Activated CD4-positive, alpha-beta memory T cell treated with anti-CD3 and anti-CD28 coated beads for 36 hours (primary cell): ENCODE measurements around the gene MTIF2. TPM values are rescaled to one million over a fixed set of nuclear protein-coding genes. Genes with fewer than 3 reads are reported as not detected.
"Not testable (repeated sequence)": the region's sequence is repeated elsewhere in the genome, so short reads cannot be mapped to it uniquely, and the experiment has no call there.

Experiments used
- CTCF ChIA-PET: fragments of 350-600 bp; sonication (Branson Sonifier 250); formaldehyde crosslinking; loops from one replicate; lab custom pipeline; 2021; ENCODE audit warnings: antibody characterized with exemption, inconsistent platforms; lab: Charles Lee
- POLR2A ChIA-PET: fragments of 350-600 bp; sonication (Branson Sonifier 250); formaldehyde crosslinking; loops from one replicate; lab custom pipeline; 2021; ENCODE audit warnings: antibody characterized with exemption; lab: Charles Lee
- DNase-seq: peaks from one replicate; pipeline ENCODE4 v3.0.0-alpha.2; 2020
- H3K27ac Mint-ChIP-seq: one replicate; pipeline ENCODE4 v1.8.0; 2021; ENCODE audit warnings: mixed read lengths
- H3K27me3 Mint-ChIP-seq: one replicate; pipeline ENCODE4 v1.8.0; 2021; ENCODE audit warnings: mixed read lengths
- H3K36me3 Mint-ChIP-seq: one replicate; pipeline ENCODE4 v1.8.0; 2021; ENCODE audit warnings: mixed read lengths
- H3K4me1 Mint-ChIP-seq: one replicate; pipeline ENCODE4 v1.8.0; 2021; ENCODE audit warnings: low read depth, mixed read lengths
- H3K4me3 Mint-ChIP-seq: one replicate; pipeline ENCODE4 v1.8.0; 2021; ENCODE audit warnings: mild to moderate bottlenecking, mixed read lengths
- H3K9me3 Mint-ChIP-seq: one replicate; pipeline ENCODE4 v1.8.0; 2021; ENCODE audit warnings: mixed read lengths
- intact Hi-C: fragments of 100-400 bp; cut with micrococcal nuclease; formaldehyde crosslinking; loops from one replicate; pipeline ENCODE4 v1.15.1; 2023
- total RNA-seq, 2 experiments: library from RNA; stranded (reverse); gene quantifications; one replicate each; pipeline ENCODE4 v1.2.3, GENCODE V29; 2021

The MTIF2 gene
- total RNA-seq, 2 experiments from 2014 or later = 42.7 to 43.2 TPM

DNA sequence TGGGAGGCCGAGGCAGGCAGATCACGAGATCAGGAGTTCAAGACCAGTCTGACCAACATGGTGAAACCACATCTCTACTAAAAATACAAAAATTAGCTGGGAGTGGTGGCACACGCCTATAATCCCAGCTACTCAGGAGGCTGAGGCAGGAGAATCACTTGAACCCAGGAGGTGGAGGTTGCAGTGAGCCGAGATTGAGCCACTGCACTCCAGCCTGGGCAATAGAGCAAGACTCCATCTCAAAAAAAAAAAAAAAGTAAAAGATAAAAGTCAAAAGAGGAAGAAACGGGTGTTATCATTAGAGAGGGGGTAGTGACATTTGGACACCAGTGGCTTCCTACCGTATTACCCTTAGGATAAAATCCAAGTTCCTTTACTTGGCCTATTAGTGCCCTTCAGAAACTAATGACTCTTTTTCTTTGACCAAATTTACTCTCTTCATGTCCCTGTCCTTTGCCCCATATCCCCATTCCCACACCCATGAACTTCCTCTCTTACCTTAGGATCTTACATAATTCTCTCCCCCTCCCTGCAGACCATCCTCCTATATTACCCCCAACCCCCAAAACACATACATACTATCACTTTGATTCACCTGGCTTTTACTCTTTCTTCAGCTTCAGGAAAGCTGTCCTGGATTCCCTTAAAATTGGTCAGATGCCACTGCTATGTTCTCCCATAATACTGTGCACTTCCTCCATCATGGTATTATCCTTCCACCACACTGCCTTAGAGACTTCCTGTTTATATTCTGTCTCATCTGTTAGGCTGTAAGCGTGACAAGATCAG lies 41.4 kb downstream of the MTIF2 start:
- intact Hi-C loops, H3K4me3 Mint-ChIP-seq, H3K27me3 Mint-ChIP-seq, H3K9me3 Mint-ChIP-seq, DNase-seq, CTCF ChIA-PET, POLR2A ChIA-PET: not testable (repeated sequence)
- peak overlapping the region; percentile 69 for H3K27ac Mint-ChIP-seq
- H3K36me3 Mint-ChIP-seq = peaks cover 12% of the 10 kb centered on the region
- peaks cover 39% of the 10 kb centered on the region for H3K4me1 Mint-ChIP-seq

DNA sequence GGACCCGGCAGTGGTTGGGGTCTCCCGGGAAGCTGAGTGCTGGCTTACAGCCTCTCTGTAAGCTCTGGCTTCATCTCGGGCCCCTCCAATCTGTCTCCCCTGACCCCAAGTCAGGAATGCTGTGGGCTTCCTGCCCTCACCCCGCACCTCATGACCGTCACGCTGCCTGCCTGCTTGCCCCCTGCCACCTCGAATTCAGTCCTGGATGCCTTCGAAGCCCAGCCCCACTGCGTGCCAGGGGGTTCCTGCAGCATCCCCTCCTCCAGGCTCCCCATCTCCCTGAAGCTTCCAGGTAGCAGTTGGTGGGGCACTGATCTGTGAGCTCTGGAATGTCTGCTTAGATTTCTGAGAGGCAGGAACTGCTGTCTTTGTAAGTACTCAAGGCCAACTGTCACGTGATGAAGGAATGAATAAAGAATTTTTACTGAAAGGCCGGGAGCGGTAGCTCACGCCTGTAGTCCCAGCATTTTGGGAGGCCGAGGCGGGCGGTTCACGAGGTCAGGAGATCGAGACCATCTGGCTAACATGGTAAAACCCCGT lies 43.5 kb downstream of the MTIF2 start:
- DNase-seq = no peak

DNA sequence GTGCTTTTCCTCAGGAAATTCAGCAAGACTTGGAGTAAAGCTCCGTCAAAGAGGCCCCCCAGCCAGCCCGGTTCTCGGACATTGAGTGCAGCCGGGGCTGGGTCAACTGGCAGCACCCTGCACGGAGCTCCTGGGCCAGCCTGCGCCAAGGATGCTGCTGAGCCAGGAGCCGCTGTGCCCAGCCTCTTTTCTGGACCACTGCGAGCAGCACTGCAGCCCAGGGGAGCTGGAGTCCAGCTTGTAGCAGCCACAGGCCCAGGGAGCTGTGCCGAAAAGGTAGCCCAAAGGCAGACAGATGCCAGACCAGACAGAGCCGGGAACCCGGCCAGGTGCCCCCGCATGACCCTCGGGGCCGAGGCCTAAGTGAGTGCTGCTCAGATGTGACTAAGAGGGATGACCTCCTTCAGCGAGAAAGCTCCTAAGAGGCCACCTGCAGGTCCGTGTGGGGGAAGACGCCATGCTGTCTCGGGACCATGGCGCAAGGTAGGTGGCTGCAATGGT lies 44.2 kb downstream of the MTIF2 start:
- DNase-seq = no peak
- no peak overlapping the region for H3K4me3 Mint-ChIP-seq
- peaks cover 9% of the 10 kb centered on the region for H3K36me3 Mint-ChIP-seq
- intact Hi-C loops = no loop called here
- no peaks in the 10 kb centered on the region for H3K27me3 Mint-ChIP-seq
- no peaks in the 10 kb centered on the region for H3K9me3 Mint-ChIP-seq
- ChIA-PET POLR2A (interaction anchor here (0.7 to 3.0 kb wide), 2 partner anchors 8 to 309 kb away, joined by 4 to 22 read pairs; partner anchors contain the start of genes CLHC1 and RPS27A), CTCF (interaction anchor here (1.2 kb wide), 1 partner anchor 176 kb away, joined by 3 read pairs; no protein-coding TSS in a partner anchor)
- no peak overlapping the region for H3K27ac Mint-ChIP-seq
- peaks cover 46% of the 10 kb centered on the region for H3K4me1 Mint-ChIP-seq

More for the DNA sequence above, 43.5 kb downstream of the MTIF2 start:
- H3K27me3 Mint-ChIP-seq = no peaks in the 10 kb centered on the region
- H3K4me1 Mint-ChIP-seq = peaks cover 47% of the 10 kb centered on the region
- H3K9me3 Mint-ChIP-seq = no peaks in the 10 kb centered on the region
- ChIA-PET POLR2A (no interaction called here), CTCF (interaction anchor here (1.2 kb wide), 1 partner anchor 177 kb away, joined by 3 read pairs; no protein-coding TSS in a partner anchor)
- no peak overlapping the region for H3K27ac Mint-ChIP-seq
- intact Hi-C loops = no loop called here
- no peak overlapping the region for H3K4me3 Mint-ChIP-seq
- peaks cover 9% of the 10 kb centered on the region for H3K36me3 Mint-ChIP-seq

DNA sequence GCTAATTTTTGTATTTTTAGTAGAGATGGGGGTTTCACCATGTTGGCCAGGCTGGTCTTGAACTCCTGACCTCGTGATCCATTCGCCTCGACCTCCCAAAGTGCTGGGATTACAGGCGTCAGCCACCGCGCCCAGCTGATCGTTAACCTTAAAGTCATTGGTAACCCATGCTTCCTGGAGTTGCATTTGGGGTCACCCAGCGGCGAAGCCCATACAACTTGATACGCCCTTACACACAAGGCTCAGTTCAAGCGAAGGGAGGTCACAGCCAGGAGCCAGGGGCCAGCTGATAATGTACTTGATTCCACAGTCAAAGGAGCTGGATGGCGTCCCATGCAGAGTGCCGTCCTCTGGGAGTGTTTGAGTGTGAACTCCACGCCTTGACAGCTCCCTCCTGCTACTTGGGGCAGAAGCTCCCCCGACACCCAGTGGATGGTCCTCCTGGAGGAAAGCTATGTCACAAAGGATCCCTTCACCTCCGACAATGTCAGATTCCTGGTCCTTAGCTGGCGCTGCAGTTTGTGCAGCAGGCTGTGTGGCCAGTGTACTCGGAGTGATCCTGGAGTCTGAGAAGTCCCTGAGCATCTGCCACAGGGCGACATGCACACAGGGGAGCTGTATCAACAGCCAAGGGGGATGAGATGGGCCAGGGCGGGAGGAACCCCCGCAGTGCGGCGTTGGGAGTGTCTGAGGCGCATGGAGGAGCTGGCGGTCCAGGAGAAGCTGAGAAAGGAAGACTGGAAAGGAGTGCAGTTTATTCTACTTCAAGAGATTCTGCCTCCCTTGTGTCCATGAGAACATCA lies 44.9 kb downstream of the MTIF2 start:
- CTCF ChIA-PET = interaction anchor here (1.1 to 2.0 kb wide), 2 partner anchors 9 to 209 kb away, joined by 3 to 6 read pairs; partner anchors contain the start of genes CLHC1 and RPS27A
- peak overlapping the region; percentile 76 for H3K27ac Mint-ChIP-seq
- no peaks in the 10 kb centered on the region for H3K9me3 Mint-ChIP-seq
- H3K27me3 Mint-ChIP-seq = no peaks in the 10 kb centered on the region
- POLR2A ChIA-PET = interaction anchor here (0.7 to 3.0 kb wide), 4 partner anchors 9 to 310 kb away, joined by 4 to 22 read pairs (median 6); partner anchors contain the start of genes CLHC1, RPS27A and RTN4
- H3K4me1 Mint-ChIP-seq = peaks cover 42% of the 10 kb centered on the region
- H3K36me3 Mint-ChIP-seq = peaks cover 7% of the 10 kb centered on the region
- H3K4me3 Mint-ChIP-seq = peak overlapping the region; percentile 67
- intact Hi-C loops = loop anchor here (1.0 to 2.0 kb wide), 2 partner anchors 8 to 173 kb away; partner anchors contain the start of genes CLHC1, RPS27A and RTN4
- peak; percentile 16 for DNase-seq

GRCh38 chr2:55213822-55214221 lies 55.2 kb downstream of the MTIF2 start:
- intact Hi-C loops = no loop called here
- Mint-ChIP-seq H3K4me1 (no peaks in the 10 kb centered on the region), H3K9me3 (no peaks in the 10 kb centered on the region), H3K36me3 (no peaks in the 10 kb centered on the region), H3K27me3 (no peaks in the 10 kb centered on the region), H3K27ac (no peak overlapping the region), H3K4me3 (no peak overlapping the region)
- DNase-seq = no peak
- CTCF ChIA-PET = no interaction called here
- POLR2A ChIA-PET = no interaction called here

DNA sequence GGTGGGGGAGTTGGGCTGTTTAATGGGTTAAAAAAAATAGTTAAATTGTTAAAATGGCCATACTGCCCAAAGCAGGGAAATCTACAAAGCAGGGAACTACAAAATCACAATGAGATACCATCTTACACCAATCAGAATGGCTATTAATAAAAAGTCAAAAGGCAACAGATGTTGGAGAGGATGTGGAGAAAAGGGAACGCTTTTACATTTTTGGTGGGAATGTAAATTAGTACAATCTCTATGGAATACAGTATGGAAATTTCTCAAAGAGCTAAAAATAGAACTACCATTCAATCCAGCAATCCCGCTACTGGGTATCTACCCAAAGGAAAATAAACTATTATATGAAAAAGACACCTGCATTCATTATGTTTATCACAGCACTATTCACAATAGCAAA lies 64.1 kb downstream of the MTIF2 start:
- H3K9me3 Mint-ChIP-seq = peaks cover 5% of the 10 kb centered on the region
- no peak for DNase-seq
- H3K4me1 Mint-ChIP-seq = no peaks in the 10 kb centered on the region
- CTCF ChIA-PET = interaction anchor here (0.6 kb wide), 1 partner anchor 184 kb away, joined by 4 read pairs; no protein-coding TSS in a partner anchor
- H3K4me3 Mint-ChIP-seq = no peak overlapping the region
- POLR2A ChIA-PET = no interaction called here
- peaks cover 22% of the 10 kb centered on the region for H3K36me3 Mint-ChIP-seq
- H3K27me3 Mint-ChIP-seq = no peaks in the 10 kb centered on the region
- H3K27ac Mint-ChIP-seq = no peak overlapping the region
- intact Hi-C loops = no loop called here

GRCh38 chr2:55204536-55204935 lies 64.5 kb downstream of the MTIF2 start:
- Mint-ChIP-seq H3K36me3 (peaks cover 26% of the 10 kb centered on the region), H3K4me1 (no peaks in the 10 kb centered on the region), H3K27ac (no peak overlapping the region), H3K27me3 (no peaks in the 10 kb centered on the region), H3K4me3 (no peak overlapping the region), H3K9me3 (peaks cover 5% of the 10 kb centered on the region)
- CTCF ChIA-PET = no interaction called here
- DNase-seq = no peak
- POLR2A ChIA-PET = no interaction called here
- intact Hi-C loops = no loop called here

DNA sequence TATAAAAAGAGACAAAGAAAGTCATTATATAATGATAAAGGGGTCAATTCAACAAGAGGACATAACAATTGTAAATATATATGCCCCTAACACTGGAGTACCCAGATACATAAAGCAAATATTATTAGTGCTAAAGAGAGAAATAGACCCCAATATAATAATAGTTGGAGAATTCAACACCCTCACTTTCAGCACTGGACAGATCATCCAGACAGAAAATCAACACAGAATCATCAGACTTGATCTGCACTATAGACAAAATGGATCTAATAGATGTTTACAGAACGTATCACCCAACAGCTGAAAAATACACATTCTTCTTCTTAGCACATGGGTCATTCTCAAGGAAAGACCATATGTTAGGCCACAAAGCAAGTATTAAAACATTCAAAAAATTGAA lies 68.6 kb downstream of the MTIF2 start:
- CTCF ChIA-PET = no interaction called here
- intact Hi-C loops = no loop called here
- H3K36me3 Mint-ChIP-seq = peaks cover 35% of the 10 kb centered on the region
- DNase-seq = no peak
- no peaks in the 10 kb centered on the region for H3K4me1 Mint-ChIP-seq
- POLR2A ChIA-PET = no interaction called here
- peaks cover 5% of the 10 kb centered on the region for H3K9me3 Mint-ChIP-seq
- no peaks in the 10 kb centered on the region for H3K27me3 Mint-ChIP-seq
- no peak overlapping the region for H3K27ac Mint-ChIP-seq
- H3K4me3 Mint-ChIP-seq = no peak overlapping the region

GRCh38 chr2:55196526-55196925 lies 72.5 kb downstream of the MTIF2 start:
- ChIA-PET CTCF (no interaction called here), POLR2A (no interaction called here)
- Mint-ChIP-seq H3K9me3 (peaks cover 3% of the 10 kb centered on the region), H3K4me3 (no peak overlapping the region), H3K27me3 (no peaks in the 10 kb centered on the region), H3K27ac (no peak overlapping the region), H3K36me3 (peaks cover 25% of the 10 kb centered on the region), H3K4me1 (no peaks in the 10 kb centered on the region)
- no peak for DNase-seq
- intact Hi-C loops = no loop called here

- H3K27ac Mint-ChIP-seq, DNase-seq, CTCF ChIA-PET, POLR2A ChIA-PET, intact Hi-C loops, H3K4me3 Mint-ChIP-seq, H3K4me1 Mint-ChIP-seq, H3K9me3 Mint-ChIP-seq, H3K27me3 Mint-ChIP-seq: not testable (repeated sequence)
- peaks cover 14% of the 10 kb centered on the region for H3K36me3 Mint-ChIP-seq
Measured at GRCh38 chr2:55191888-55192287, 77.1 kb downstream of the MTIF2 start.

- H3K4me3 Mint-ChIP-seq, POLR2A ChIA-PET, intact Hi-C loops, H3K27me3 Mint-ChIP-seq, H3K27ac Mint-ChIP-seq, DNase-seq, H3K4me1 Mint-ChIP-seq, H3K9me3 Mint-ChIP-seq: not testable (repeated sequence)
- H3K36me3 Mint-ChIP-seq = peaks cover 14% of the 10 kb centered on the region
- CTCF ChIA-PET = interaction anchor here (0.7 kb wide), 1 partner anchor 12 kb away, joined by 3 read pairs; no protein-coding TSS in a partner anchor
Measured at GRCh38 chr2:55186837-55187236, 82.2 kb downstream of the MTIF2 start.
